Lung microvascular endothelial cell (primary cell): ENCODE results near the gene ZBTB16. TPM values are rescaled to one million over a fixed set of nuclear protein-coding genes. Genes with fewer than 3 reads are reported as not detected.

Experiments used
- DNase-seq, 2 donors: peaks; one replicate each; pipeline versions ENCODE4 v3.0.0 to v3.0.0-alpha.2; 2010; ENCODE audit warnings: low read depth in 2 of 2
- total RNA-seq: library from RNA; depleted of rRNA; stranded (reverse); fragments of >200 nt; gene quantifications from 2 replicates; pipeline ENCODE4 v1.2.1, GENCODE V29; 2014

ZBTB16 gene
- total RNA-seq, 1 donor from 2014 or later = 22.0 TPM

- no peak for DNase-seq
Measured at GRCh38 chr11:114130115-114130576, 70.6 kb downstream of the ZBTB16 start.

DNA sequence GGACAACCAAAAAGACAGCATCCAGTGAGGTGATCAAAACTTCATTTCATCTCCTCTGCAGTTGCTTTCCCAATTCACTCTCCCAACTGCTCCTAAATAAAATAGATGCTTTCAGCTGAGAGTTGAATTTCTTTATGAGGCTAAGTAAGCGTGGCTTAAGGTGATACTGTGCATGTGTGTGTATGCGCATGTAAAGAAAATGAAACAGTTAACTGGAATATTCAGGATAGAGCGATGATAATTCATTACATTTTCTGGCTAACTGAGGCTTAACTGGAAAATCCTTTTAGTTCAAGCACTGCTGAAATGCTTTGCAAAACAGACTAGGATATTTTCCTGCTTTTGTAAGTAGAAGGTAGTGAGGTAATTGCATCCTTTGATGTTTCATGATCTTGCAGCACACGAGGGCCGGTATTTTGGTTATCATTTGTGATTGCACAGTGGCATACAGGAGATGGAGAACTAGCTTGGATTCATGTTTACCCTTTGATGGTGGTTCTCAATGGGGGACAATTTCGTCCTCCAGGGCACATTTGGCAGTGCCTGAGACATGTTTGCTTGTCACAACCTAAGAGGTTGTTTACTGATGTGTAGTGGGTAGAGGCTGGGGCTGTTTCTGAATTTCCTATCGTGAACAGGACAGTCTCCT, 71.2 kb downstream of the ZBTB16 start:
- DNase-seq = no peak

DNA sequence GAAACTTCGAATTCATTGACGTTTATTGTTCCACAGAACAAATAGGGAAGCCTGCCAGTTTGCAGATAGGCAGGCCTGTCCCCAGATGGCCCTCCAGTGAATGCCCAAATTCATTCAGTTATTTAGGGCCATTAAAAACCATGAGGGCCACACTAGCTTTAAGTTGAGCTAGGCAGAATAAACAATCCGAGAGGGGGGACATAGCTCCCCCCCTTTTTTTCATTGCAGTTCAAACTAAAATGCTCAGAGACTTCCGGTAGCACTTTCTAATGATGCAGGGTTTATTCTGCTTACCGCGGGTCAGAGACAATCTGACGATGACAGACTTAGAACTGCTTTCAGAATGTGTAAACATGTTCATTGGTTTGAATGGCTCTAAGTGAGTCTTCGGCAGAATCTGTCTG, 72.0 kb downstream of the ZBTB16 start:
- peak; percentile 56 to 67 for DNase-seq

DNA sequence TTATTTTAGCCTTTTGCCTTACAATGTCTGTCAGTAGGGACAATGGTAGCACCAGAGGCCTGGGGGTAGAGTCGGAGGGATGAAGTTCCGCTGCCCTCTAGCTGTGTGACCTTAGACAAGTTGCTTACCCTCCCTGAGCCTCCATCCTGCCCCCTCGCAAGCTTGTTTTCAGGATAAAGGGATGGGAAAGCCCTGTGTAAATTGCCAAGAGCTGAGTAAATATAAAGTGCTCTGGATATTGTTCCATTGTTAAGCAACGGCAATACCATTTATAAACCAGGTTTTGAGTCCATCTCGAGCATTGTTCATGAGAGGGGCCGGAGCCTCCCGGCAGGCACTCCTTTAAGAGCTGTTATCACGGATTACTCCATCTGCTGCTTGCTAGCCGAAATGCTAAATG, 72.9 kb downstream of the ZBTB16 start:
- peak in 1 of 2 donors; percentile 38 for DNase-seq

DNA sequence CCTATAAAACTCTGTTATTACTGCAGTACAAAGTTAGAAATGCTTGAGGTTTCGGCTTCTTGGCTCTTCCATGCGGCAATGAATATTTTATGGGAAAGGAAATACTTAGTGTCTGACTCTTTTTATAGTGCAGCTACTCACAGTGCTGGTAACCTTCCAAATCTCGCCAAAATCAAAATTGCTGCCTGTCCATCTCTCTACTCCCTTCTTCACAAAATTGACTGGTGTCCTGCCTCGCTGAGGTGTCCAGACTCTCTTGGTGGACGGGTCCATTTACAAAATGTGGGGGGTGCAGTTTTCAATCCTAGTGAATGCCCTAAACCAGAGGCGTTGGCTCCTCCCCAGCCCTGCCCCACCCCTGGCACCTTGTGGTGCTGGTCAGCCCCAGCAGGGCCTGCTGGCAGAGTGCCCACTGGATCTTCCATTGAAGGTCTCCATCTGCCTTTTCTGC, 73.5 kb downstream of the ZBTB16 start:
- peak in 1 of 2 donors; percentile 43 for DNase-seq

- peak in 1 of 2 donors; percentile 92 for DNase-seq
Measured at GRCh38 chr11:114133548-114134329, 74.2 kb downstream of the ZBTB16 start.

GRCh38 chr11:114134870-114135269, 75.4 kb downstream of the ZBTB16 start:
- peak in 1 of 2 donors; percentile 69 for DNase-seq

DNA sequence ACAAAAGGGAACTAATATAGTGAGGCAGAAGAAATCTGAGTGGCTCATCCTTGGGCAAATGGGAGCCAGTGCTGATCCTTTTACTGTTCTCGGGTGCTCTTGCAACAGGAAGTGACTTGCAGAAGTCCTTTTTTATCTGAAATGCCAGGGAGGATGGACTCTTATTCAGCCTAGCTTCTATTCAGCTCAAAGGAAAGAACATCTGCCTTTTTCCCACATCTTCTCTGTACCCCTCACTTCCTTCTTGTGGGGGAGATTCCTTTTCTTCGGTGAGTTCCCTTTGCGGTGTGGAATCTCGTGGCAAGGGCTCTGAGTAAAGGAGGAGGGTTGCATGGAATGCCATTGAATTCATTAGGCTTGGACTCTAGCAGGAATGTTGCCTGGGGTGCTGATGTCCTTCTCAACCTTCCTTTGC, 76.2 kb downstream of the ZBTB16 start:
- DNase-seq = peak in 1 of 2 donors; percentile 55

DNA sequence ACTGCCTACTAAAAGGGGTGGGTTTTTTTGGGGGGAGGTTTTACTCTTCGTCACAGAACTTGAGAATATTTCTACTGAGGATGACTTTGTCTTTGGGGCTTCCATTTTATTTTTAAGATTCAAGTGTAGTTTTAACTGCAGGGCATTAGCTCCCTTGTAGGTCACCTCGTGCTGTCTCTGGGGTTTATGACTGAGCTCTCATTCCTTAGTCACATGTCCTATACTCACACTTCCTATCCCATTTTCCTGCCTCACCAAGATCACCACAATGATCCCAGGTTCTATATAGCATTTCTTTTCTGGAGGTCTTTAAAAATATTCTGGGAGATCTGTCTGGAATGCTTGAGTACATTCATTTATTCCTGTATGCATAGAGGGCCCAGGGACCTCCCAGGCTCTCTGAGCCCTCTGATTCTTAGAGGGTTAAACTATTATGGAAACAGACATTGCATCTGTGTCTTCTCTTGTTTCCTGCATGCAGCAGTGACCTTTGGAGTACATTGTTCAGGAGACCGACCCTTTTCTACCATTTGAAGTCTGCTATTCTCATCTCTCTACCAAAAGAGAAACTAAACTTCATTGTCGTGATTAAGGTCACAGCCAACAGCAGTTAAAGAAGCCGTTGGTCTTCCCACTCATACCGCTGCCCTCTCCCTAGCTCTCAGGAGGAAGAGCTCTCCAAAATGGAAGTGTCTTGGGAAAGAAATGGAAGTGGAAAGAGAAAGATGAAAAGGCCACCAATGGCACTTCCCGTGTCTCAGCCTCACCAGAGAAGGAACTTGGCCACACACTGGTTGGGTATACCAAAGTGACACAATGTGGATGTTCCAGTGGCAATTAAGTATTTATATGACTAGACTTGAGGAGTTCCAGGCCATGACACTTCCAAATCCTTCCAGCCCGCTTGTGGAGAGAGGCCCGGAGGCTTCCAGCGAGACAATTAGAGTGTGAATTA, 77.5 kb downstream of the ZBTB16 start:
- DNase-seq = peak; percentile 51 to 63

DNA sequence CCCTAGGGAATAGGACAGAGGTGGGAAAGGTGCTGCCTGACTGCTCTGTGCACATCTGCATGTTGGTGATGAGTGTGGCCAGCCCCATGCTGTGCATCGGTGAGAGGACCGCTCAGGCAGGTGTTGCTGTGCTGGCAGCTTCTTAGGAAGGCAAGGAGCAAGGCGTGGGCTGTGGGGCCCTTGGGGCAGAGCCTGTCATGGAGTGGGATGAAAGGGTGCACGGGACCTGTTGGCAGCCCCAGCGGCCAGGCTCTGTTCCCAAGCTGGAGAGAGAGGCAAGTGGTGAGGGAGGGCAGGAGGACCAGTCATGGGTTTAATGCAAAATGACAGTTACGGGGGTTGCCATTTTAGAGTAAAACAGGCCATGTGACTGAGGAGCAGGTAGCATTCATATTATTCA, 78.3 kb downstream of the ZBTB16 start:
- DNase-seq = no peak

DNA sequence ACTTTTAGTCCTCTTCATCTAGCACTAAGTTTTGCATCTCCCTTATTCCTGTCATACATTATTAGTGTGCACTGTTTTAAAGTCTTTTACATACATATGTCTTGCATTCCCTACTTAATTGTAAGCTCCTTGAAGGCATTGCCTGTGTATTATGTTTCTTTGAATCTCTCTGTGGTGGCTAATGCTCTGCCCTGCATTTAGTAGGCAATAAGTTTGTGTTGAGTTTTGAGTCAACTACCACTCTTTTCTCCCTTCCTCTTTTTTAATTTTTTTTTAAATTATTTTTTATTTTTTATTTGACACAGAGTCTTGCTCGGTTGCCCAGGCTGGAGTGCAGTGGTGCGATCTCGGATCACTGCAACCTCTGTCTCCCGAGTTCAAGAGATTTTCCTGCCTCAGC, 78.9 kb downstream of the ZBTB16 start:
- no peak for DNase-seq

- no peak for DNase-seq
Measured at GRCh38 chr11:114140826-114141225, 81.3 kb downstream of the ZBTB16 start.

DNA sequence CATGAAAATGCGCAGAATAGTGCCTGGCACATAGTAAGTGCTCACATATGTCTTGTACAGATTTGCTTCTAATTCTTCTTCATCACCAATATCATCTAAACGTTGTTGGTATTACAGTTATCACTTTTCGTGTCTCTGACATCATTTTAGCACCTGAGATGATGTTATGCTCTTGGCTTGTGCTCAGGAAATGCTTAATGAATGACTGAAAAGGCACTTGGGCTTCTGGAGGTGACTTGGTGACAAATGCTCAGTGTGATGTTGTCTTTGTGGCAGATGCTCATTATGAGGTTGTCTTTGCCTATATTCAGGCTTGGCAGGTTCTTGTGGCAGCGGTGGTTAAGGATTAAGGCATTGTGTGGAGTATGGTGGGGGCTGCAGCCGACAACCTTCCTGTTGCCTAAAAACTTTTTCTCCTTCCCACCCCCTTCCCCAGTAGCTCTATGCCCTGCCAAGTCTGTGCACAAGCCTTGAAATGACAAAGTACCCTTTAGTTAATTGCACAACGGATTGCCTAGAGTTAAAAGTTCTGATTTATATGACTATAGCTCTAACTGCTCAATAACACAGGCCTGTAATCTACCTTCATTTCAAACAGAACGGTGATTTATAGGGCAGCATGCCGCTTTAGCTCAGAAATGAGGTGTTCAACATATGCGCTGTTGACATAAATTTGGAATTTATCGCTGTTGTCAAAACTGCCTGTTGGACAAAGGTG, 82.5 kb downstream of the ZBTB16 start:
- no peak for DNase-seq

DNA sequence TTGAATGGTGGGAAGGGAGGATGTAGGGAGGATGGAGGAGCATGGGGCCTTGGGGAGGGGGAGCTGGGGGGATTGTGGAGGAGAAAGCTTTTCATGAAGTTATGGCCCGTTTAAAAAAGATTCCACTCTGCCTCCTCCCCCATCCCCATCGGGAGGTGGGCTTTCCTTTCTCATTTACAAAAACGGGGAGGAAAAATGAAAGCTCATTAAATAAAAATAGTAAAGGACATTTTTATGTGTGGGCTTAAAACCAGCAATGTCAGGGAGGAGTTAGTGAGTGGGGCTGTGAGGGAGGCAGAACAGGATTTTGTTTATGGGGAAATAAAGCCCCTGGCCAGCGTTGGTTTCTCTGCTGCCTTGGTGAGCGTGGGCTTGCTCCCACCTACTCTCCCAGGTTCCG, 83.2 kb downstream of the ZBTB16 start:
- no peak for DNase-seq

- no peak for DNase-seq
Measured at GRCh38 chr11:114145166-114145775, 85.8 kb downstream of the ZBTB16 start.

DNA sequence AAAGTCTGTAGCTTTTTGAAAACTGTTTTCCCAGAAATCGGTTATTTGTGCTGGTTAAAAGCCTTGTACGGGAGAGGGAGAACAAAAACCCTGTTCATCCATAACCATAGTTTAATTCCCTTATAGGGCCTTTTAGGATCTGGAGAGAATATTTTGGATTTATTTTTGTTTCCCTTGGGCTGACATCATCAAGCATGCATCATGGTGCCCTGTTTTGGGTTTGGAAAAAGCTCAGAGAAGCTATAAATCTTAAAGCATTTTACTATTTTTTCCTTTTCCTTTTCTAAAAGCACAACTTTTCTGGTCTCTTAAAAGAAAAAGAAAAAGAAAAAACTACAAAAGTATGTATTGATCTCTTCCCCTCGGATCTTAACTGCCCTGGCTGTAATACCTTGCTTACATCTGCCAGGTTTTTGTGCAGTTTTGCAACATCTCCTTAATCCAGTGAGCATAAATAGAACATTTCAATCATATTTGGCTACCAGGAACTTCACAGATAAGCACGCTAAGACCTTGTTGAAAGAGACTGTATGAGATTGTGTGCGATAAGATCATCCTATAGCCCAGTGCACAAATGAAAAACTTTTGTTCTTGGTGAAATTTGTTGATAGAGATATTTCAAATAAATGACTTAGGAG, 88.0 kb downstream of the ZBTB16 start:
- DNase-seq = no peak

- no peak for DNase-seq
Measured at GRCh38 chr11:114148013-114148382, 88.5 kb downstream of the ZBTB16 start.

- DNase-seq = no peak
Measured at GRCh38 chr11:114149689-114150407, 90.3 kb downstream of the ZBTB16 start.

DNA sequence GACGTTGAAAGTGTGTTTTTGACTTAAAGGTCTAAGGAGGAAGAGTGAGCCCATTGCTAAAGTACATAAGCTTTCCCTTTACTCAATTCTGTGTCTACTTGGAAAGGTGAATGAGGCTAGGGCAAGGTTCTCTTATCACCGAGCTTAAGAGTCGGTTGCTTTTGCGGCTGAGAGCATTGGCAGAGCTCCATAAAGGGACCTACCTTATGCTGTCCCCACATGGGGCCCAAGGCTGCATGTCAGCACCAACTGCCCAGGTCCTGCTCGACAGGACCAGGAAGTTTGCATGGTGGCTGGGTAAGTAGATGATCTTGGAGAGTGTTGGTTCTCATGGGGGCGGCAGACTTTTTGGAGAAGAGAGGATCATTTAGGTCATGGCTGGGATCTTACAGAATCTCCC, 91.2 kb downstream of the ZBTB16 start:
- no peak for DNase-seq
